Caco-2 (cell line): ENCODE data around the gene LRRC26. TPM values are rescaled to one million over a fixed set of nuclear protein-coding genes. Genes with fewer than 3 reads are reported as not detected.

Source experiments
- BruUV-seq: library from RNA; stranded (reverse); fragments of 400-500 nt; replicated peaks from 2 replicates; lab custom pipeline; 2021; lab: Mats Ljungman, UMichigan
- CTCF ChIA-PET: fragments of 300-600 bp; sonication (Branson Sonifier 250); formaldehyde crosslinking; loops from one replicate; lab custom pipeline; 2022; ENCODE audit warnings: antibody characterized with exemption; lab: Charles Lee
- POLR2A ChIA-PET: fragments of 300-600 bp; sonication (Branson Sonifier 250); formaldehyde crosslinking; loops from one replicate; lab custom pipeline; 2022; ENCODE audit warnings: antibody characterized with exemption; lab: Charles Lee
- DNase-seq, 2 experiments: peaks; one replicate each; pipeline versions ENCODE4 v3.0.0 to v3.0.0-alpha.2; 2020 to 2022
- H3K27me3 ChIP-seq: replicated peaks from 2 replicates; pipeline ENCODE4 v1.6.0; 2011; ENCODE audit warnings: low read length; ENCODE audit not compliant: control insufficient read depth, insufficient read depth
- H3K36me3 ChIP-seq: 2 replicates; pipeline ENCODE4 v1.5.1; 2011; ENCODE audit warnings: low read length; ENCODE audit not compliant: control insufficient read depth, insufficient read depth
- H3K4me1 ChIP-seq: fragments of 250-450 bp; sonication (Bioruptor Pico); 2 replicates; pipeline ENCODE4 v1.5.1; 2020; ENCODE audit warnings: mild to moderate bottlenecking
- H3K4me3 ChIP-seq: 2 replicates; pipeline ENCODE4 v1.5.1; 2011; ENCODE audit warnings: low read depth, mild to moderate bottlenecking, control low read depth, low read length
- H3K9me3 ChIP-seq: fragments of 250-450 bp; sonication (Bioruptor Pico); 2 replicates; pipeline ENCODE4 v1.5.1; 2020; ENCODE audit warnings: mild to moderate bottlenecking, moderate library complexity
- H3K27ac Mint-ChIP-seq: one replicate; pipeline ENCODE4 v1.8.0; 2022; ENCODE audit warnings: mixed read lengths; ENCODE audit not compliant: unreplicated experiment
- H3K27me3 Mint-ChIP-seq: one replicate; pipeline ENCODE4 v1.8.0; 2022; ENCODE audit warnings: mixed read lengths; ENCODE audit not compliant: insufficient read depth, unreplicated experiment
- H3K36me3 Mint-ChIP-seq: one replicate; pipeline ENCODE4 v1.8.0; 2022; ENCODE audit warnings: mild to moderate bottlenecking, mixed read lengths; ENCODE audit not compliant: insufficient read depth, unreplicated experiment
- H3K4me1 Mint-ChIP-seq: one replicate; pipeline ENCODE4 v1.8.0; 2022; ENCODE audit warnings: low read depth, mixed read lengths; ENCODE audit not compliant: unreplicated experiment
- H3K4me3 Mint-ChIP-seq: one replicate; pipeline ENCODE4 v1.8.0; 2022; ENCODE audit warnings: mild to moderate bottlenecking, moderate library complexity, mixed read lengths; ENCODE audit not compliant: unreplicated experiment
- H3K9me3 Mint-ChIP-seq: one replicate; pipeline ENCODE4 v1.8.0; 2022; ENCODE audit warnings: mixed read lengths; ENCODE audit not compliant: unreplicated experiment
- intact Hi-C: fragments of 100-400 bp; cut with micrococcal nuclease; formaldehyde crosslinking; loops from one replicate; pipeline ENCODE4 v1.10.0; 2022; ENCODE audit not compliant: unreplicated experiment
- total RNA-seq: library from RNA; stranded (reverse); gene quantifications from 2 replicates; pipeline ENCODE4 v1.2.3, GENCODE V29; 2022
- TF ChIP-seq, protein P1 (sequence below), 2 experiments: fragments of 200-600 bp in 1 of 2; IDR thresholded peaks; 1 replicate in 1 of 2; 2 replicates in 1 of 2; pipeline versions ENCODE4 v1.5.1 to v1.8.0; 2011 to 2022; ENCODE audit warnings: antibody characterized with exemption in 1 of 2, control low read depth in 1 of 2, inconsistent platforms in 1 of 2, low read depth in 1 of 2, low read length in 1 of 2, mild to moderate bottlenecking in 1 of 2, moderate library complexity in 1 of 2; ENCODE audit not compliant: insufficient read depth in 1 of 2, severe bottlenecking in 1 of 2, unreplicated experiment in 1 of 2

LRRC26 gene
- total RNA-seq, 1 experiment from 2014 or later, result 2.9 TPM

DNA sequence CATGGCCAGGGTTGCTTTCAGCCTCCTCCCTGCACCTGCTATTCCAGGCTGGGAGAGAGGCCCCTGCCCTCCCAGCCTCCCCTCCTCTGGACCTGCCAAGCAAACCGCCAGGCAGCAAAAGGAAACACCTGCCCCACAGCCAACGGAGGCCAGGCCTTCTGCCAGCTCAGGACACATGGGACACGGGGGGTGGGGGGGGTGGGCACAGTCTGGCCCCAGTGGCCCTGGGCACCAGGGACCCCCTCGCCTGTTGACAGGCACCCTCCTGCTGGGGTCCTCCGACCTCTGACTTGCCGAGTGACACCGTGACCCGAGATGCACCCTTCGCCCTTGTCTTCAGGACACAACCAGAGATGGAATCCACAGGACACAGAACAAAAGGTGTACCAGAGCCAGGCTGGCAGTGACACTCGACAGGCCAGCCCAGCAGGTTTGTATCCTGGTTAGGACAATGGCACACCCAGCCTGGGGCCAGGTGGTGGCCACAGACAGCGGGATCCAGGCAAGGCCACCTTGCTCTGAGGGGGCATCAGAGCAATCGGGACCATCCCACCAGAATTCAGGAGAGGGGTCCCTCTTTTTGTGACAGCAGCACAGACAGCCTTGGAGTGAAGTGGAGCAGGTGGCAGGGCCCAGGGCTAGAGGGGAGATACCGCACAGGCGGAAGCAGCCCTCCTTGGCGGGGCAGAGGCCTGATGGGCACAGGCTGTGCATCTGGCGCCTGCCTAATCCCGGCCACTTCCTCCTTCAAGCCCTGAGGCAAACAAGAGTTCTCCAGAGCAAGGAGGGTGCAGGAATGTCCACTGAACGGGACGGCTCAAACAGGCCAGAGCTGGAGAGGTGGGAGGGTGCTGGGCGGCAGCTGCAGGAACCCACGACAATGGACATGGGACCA, 3.3 kb upstream of the LRRC26 start:
- POLR2A ChIA-PET, result no interaction called here

DNA sequence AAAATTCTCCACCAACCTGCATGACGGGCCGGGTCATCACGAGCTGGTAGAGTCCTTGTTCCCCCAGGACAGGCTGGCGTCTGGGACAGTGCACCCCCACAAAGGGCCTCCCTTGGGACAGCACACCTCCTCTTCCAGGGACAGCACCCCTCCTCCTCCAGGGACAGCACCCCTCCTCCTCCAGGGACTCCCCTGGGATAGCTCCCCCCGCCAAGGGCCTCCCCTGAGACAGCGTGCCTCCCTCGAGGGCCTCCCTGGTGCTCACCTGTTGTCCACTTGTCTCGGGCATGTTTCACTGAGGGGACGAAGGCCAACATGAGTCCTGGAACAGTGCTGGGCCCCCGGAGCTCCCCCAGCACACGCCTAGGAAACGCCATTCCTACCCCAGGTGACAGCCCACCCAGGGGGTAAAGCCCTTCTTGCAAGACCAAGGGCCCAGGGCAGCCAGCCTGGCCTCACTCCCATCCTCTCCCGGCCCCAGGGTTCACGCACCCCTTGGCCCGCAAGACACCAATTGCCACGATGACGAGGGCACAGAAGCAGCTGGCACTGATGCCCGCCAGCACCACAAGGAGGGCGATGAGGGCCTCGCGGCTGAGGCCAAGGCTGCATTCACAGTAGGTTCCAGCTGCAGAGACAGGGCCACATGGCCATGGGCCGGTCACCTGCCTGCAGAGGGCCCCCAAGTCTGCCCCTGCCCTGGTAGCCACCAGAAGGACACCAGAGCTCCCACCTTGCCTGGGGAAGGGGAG, 1.5 kb upstream of the LRRC26 start:
- H3K27me3 ChIP-seq, result peaks cover 2% of the 10 kb centered on the region; the same call in 1 of the 2 replicates
- no peaks in the 10 kb centered on the region for H3K36me3 ChIP-seq
- no peak overlapping the region for H3K4me3 ChIP-seq
- Mint-ChIP-seq H3K27ac (no peak overlapping the region), H3K9me3 (no peaks in the 10 kb centered on the region), H3K4me1 (peaks cover 5% of the 10 kb centered on the region), H3K36me3 (peaks cover 20% of the 10 kb centered on the region), H3K4me3 (no peak overlapping the region), H3K27me3 (peaks cover 4% of the 10 kb centered on the region)
- intact Hi-C loops, result no loop called here
- POLR2A ChIA-PET, result interaction anchor here (0.6 kb wide), 1 partner anchor 41 kb away, joined by 10 read pairs; no protein-coding TSS in a partner anchor
- CTCF ChIA-PET, result no interaction called here
- BruUV-seq, result no TSS peak
- H3K9me3 ChIP-seq, result no peaks in the 10 kb centered on the region
- H3K4me1 ChIP-seq, result peaks cover 16% of the 10 kb centered on the region
- DNase-seq, result no peak
- TF ChIP-seq, protein P1, sequence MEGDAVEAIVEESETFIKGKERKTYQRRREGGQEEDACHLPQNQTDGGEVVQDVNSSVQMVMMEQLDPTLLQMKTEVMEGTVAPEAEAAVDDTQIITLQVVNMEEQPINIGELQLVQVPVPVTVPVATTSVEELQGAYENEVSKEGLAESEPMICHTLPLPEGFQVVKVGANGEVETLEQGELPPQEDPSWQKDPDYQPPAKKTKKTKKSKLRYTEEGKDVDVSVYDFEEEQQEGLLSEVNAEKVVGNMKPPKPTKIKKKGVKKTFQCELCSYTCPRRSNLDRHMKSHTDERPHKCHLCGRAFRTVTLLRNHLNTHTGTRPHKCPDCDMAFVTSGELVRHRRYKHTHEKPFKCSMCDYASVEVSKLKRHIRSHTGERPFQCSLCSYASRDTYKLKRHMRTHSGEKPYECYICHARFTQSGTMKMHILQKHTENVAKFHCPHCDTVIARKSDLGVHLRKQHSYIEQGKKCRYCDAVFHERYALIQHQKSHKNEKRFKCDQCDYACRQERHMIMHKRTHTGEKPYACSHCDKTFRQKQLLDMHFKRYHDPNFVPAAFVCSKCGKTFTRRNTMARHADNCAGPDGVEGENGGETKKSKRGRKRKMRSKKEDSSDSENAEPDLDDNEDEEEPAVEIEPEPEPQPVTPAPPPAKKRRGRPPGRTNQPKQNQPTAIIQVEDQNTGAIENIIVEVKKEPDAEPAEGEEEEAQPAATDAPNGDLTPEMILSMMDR (IDR thresholded peaks at IDR 0.05; ENCODE audit: insufficient read depth in 1 of 2, low read depth in 1 of 2, low read length in 1 of 2, severe bottlenecking in 1 of 2, unreplicated experiment in 1 of 2), result no peak

More for the DNA sequence above, 3.3 kb upstream of the LRRC26 start:
- no peaks in the 10 kb centered on the region; the same call in 1 of the 2 replicates for H3K27me3 ChIP-seq
- no peaks in the 10 kb centered on the region for H3K36me3 ChIP-seq
- H3K27me3 Mint-ChIP-seq, result no peaks in the 10 kb centered on the region
- no TSS peak for BruUV-seq
- no peak overlapping the region for H3K27ac Mint-ChIP-seq
- peaks cover 27% of the 10 kb centered on the region for H3K36me3 Mint-ChIP-seq
- H3K9me3 Mint-ChIP-seq, result no peaks in the 10 kb centered on the region
- H3K4me1 Mint-ChIP-seq, result no peaks in the 10 kb centered on the region
- H3K4me3 ChIP-seq, result no peak overlapping the region
- no peaks in the 10 kb centered on the region for H3K9me3 ChIP-seq
- H3K4me3 Mint-ChIP-seq, result no peak overlapping the region
- TF ChIP-seq, protein P1 (IDR thresholded peaks at IDR 0.05; ENCODE audit: insufficient read depth in 1 of 2, low read depth in 1 of 2, low read length in 1 of 2, severe bottlenecking in 1 of 2, unreplicated experiment in 1 of 2), result no peak
- intact Hi-C loops, result no loop called here
- CTCF ChIA-PET, result no interaction called here
- no peak for DNase-seq
- H3K4me1 ChIP-seq, result peaks cover 10% of the 10 kb centered on the region; the same call in 1 of the 2 replicates
